Fibroblast of peridontal ligament (primary cell): Measurements from ENCODE around the gene KRTAP1-3.
"Not testable (repeated sequence)": the region's sequence is repeated elsewhere in the genome, so short reads cannot be mapped to it uniquely, and the experiment has no call there.

ENCODE experiments used
- DNase-seq: peaks from one replicate; pipeline ENCODE4 v3.0.0-alpha.2; 2010; ENCODE audit errors: extremely low read depth

KRTAP1-3 gene

GRCh38 chr17:41010441-41010840, 24.2 kb downstream of the KRTAP1-3 start:
- peak; percentile 66 for DNase-seq

- no peak for DNase-seq
Measured at GRCh38 chr17:41009936-41010335, 24.7 kb downstream of the KRTAP1-3 start.

GRCh38 chr17:41009301-41009760, 25.3 kb downstream of the KRTAP1-3 start:
- DNase-seq, result no peak

GRCh38 chr17:41008811-41009210, 25.9 kb downstream of the KRTAP1-3 start, which contains the start of gene KRTAP3-1:
KRTAP3-1 (minus strand) TSS chr17:41009128; CDS start chr17:41009074, 54 bp downstream.
- DNase-seq, result no peak

GRCh38 chr17:41004397-41004796, 30.3 kb downstream of the KRTAP1-3 start:
- no peak for DNase-seq

GRCh38 chr17:41003926-41004325, 30.7 kb downstream of the KRTAP1-3 start:
- peak; percentile 54 for DNase-seq

GRCh38 chr17:41002814-41003213, 31.9 kb downstream of the KRTAP1-3 start:
- DNase-seq, result no peak

GRCh38 chr17:41001795-41002194, 32.9 kb downstream of the KRTAP1-3 start:
- no peak for DNase-seq

- not testable (repeated sequence) for DNase-seq
Measured at GRCh38 chr17:40999563-40999962, 35.1 kb downstream of the KRTAP1-3 start, which contains the start of gene KRTAP3-2. KRTAP3-2 (minus strand) TSS chr17:40999906; CDS start chr17:40999853, 53 bp downstream.

GRCh38 chr17:40997361-40997760, 37.3 kb downstream of the KRTAP1-3 start:
- no peak for DNase-seq

GRCh38 chr17:40996829-40997228, 37.8 kb downstream of the KRTAP1-3 start:
- DNase-seq, result no peak

- DNase-seq, result no peak
Measured at GRCh38 chr17:40995116-40995515, 39.6 kb downstream of the KRTAP1-3 start.

- DNase-seq, result no peak
Measured at GRCh38 chr17:40993839-40994238, 40.8 kb downstream of the KRTAP1-3 start, which contains the start of gene KRTAP3-3. KRTAP3-3 (minus strand) TSS chr17:40994164; CDS start chr17:40994097, 67 bp downstream.

- no peak for DNase-seq
Measured at GRCh38 chr17:40993084-40993483, 41.6 kb downstream of the KRTAP1-3 start.

- DNase-seq, result no peak
Measured at GRCh38 chr17:40992666-40993065, 42.0 kb downstream of the KRTAP1-3 start.

GRCh38 chr17:40986920-40987319, 47.8 kb downstream of the KRTAP1-3 start:
- no peak for DNase-seq

- no peak for DNase-seq
Measured at GRCh38 chr17:40984226-40984625, 50.4 kb downstream of the KRTAP1-3 start, which contains the start of gene KRT40. KRT40 (minus strand) TSS chr17:40984326; CDS start chr17:40984273, 53 bp downstream.
